HCT116 (cell line): ENCODE results near the gene TAC3. TPM values are rescaled to one million over a fixed set of nuclear protein-coding genes. Genes with fewer than 3 reads are reported as not detected.

Experiments used
- ATAC-seq: fragments of 200-7000 bp; cut with Tn5 transposase; 2 replicates; pipeline ENCODE4 v1.9.1; 2020; ENCODE audit warnings: mild to moderate bottlenecking, moderate library complexity
- BruUV-seq: library from RNA; stranded (reverse); fragments of 400-500 nt; replicated peaks from 2 replicates; lab custom pipeline; 2021; lab: Mats Ljungman, UMichigan
- CTCF ChIA-PET: fragments of 300-600 bp; sonication (Branson Sonifier 250); formaldehyde crosslinking; loops from one replicate; lab custom pipeline; 2021; ENCODE audit warnings: antibody characterized with exemption; lab: Charles Lee
- POLR2A ChIA-PET: fragments of 300-600, 350-600 bp; sonication (Branson Sonifier 250); formaldehyde crosslinking; loops from one replicate; lab custom pipeline; 2021; ENCODE audit warnings: antibody characterized with exemption; lab: Charles Lee
- RAD21 ChIA-PET, 2 experiments: fragments of 300-600 bp; sonication (Branson Sonifier 250); formaldehyde crosslinking; loops; one replicate each; lab custom pipeline; 2023; ENCODE audit warnings: low total read pairs in 2 of 2; ENCODE audit not compliant: uncharacterized antibody in 2 of 2, unreplicated experiment in 2 of 2, low non-redundant PET in 1 of 2; lab: Charles Lee
- DNase-seq: peaks from one replicate; pipeline ENCODE4 v3.0.0-alpha.2; 2010; ENCODE audit warnings: low read depth, low spot score
- H2AFZ ChIP-seq: fragments of 200-600 bp; shearing (Covaris generic), sonication (generic); 2 replicates; pipeline ENCODE4 v1.6.1; 2017; ENCODE audit warnings: low read depth, mixed run types, mixed read lengths, antibody characterized with exemption, low read length; ENCODE audit not compliant: poor library complexity, severe bottlenecking
- H3K27ac ChIP-seq: 2 replicates; pipeline ENCODE4 v1.5.1; 2012; ENCODE audit warnings: low read depth, low read length
- H3K27me3 ChIP-seq: fragments of 200-600 bp; sonication (generic); 2 replicates; pipeline ENCODE4 v1.6.1; 2016; ENCODE audit warnings: mixed run types, low read length, mixed read lengths; ENCODE audit not compliant: insufficient read depth
- H3K36me3 ChIP-seq, 2 experiments: fragments of 200-500 bp in 1 of 2; fragments of 200-600 bp in 1 of 2; sonication (Bioruptor generic) in 1 of 2; sonication (generic) in 1 of 2; 2 replicates each; pipeline versions ENCODE4 v1.5.1 to v1.6.1; 2014 to 2016; ENCODE audit warnings: low read length in 2 of 2, inconsistent platforms in 1 of 2, mixed read lengths in 1 of 2, mixed run types in 1 of 2; ENCODE audit not compliant: insufficient read depth in 2 of 2, control insufficient read depth in 1 of 2
- H3K4me1 ChIP-seq, 2 experiments: fragments of 200-600 bp in 1 of 2; sonication (generic) in 1 of 2; 2 replicates each; pipeline versions ENCODE4 v1.5.1 to v1.6.1; 2012 to 2017; ENCODE audit warnings: low read length in 2 of 2, inconsistent platforms in 1 of 2, mild to moderate bottlenecking in 1 of 2, mixed read lengths in 1 of 2, mixed run types in 1 of 2, moderate library complexity in 1 of 2; ENCODE audit not compliant: insufficient read depth in 2 of 2, control insufficient read depth in 1 of 2
- H3K4me2 ChIP-seq: fragments of 200-600 bp; sonication (generic); 2 replicates; pipeline ENCODE4 v1.6.1; 2017; ENCODE audit warnings: mixed run types, low read length, mixed read lengths
- H3K4me3 ChIP-seq, 2 experiments: fragments of 200-600 bp in 1 of 2; sonication (generic) in 1 of 2; replicated peaks in 1 of 2; 2 replicates each; pipeline ENCODE4 v1.5.1; 2011 to 2016; ENCODE audit warnings: low read length in 2 of 2, control low read depth in 1 of 2, low read depth in 1 of 2, mild to moderate bottlenecking in 1 of 2, mixed read lengths in 1 of 2, mixed run types in 1 of 2
- H3K79me2 ChIP-seq: fragments of 200-600 bp; sonication (generic); 2 replicates; pipeline ENCODE4 v1.6.1; 2017; ENCODE audit warnings: mild to moderate bottlenecking, mixed run types, low read length, moderate library complexity, mixed read lengths; ENCODE audit not compliant: insufficient read depth
- H3K9ac ChIP-seq: fragments of 200-600 bp; sonication (generic); 2 replicates; pipeline ENCODE4 v1.6.1; 2016; ENCODE audit warnings: low read length, mixed read lengths
- H3K9me2 ChIP-seq: fragments of 200-600 bp; sonication (generic), shearing (Covaris generic); 2 replicates; pipeline ENCODE4 v1.6.1; 2017; ENCODE audit warnings: mixed run types, mild to moderate bottlenecking, moderate library complexity; ENCODE audit not compliant: insufficient read depth
- H3K9me3 ChIP-seq, 2 experiments: fragments of 200-500 bp in 1 of 2; fragments of 200-600 bp in 1 of 2; sonication (Bioruptor generic) in 1 of 2; sonication (generic) in 1 of 2; 2 replicates each; pipeline ENCODE4 v1.6.1; 2014 to 2017; ENCODE audit warnings: low read length in 2 of 2, mixed read lengths in 2 of 2, inconsistent platforms in 1 of 2, low read depth in 1 of 2, mild to moderate bottlenecking in 1 of 2, mixed run types in 1 of 2, moderate library complexity in 1 of 2; ENCODE audit not compliant: control insufficient read depth in 1 of 2, insufficient read depth in 1 of 2
- H4K20me1 ChIP-seq: fragments of 200-600 bp; sonication (generic), shearing (Covaris generic); 2 replicates; pipeline ENCODE4 v1.6.1; 2017; ENCODE audit warnings: mixed run types, mild to moderate bottlenecking, moderate library complexity; ENCODE audit not compliant: insufficient read depth
- CBX3 ChIP-seq: IDR thresholded peaks from 2 replicates; pipeline ENCODE4 v1.6.1; 2012; ENCODE audit warnings: low read depth
- CEBPB ChIP-seq: IDR thresholded peaks from 2 replicates; pipeline ENCODE4 v1.6.1; 2012; ENCODE audit warnings: low read depth
- CTCF ChIP-seq, 3 experiments: fragments of 200-600 bp in 1 of 3; sonication (generic) in 1 of 3; IDR thresholded peaks in 2 of 3; conservative IDR thresholded peaks in 1 of 3; 2 replicates each; pipeline ENCODE4 v1.5.1; 2012 to 2017; ENCODE audit warnings: low read depth in 2 of 3, low read length in 2 of 3, antibody characterized with exemption in 1 of 3, borderline replicate concordance in 1 of 3, control low read depth in 1 of 3, mild to moderate bottlenecking in 1 of 3, mixed read lengths in 1 of 3, mixed run types in 1 of 3, moderate library complexity in 1 of 3; ENCODE audit not compliant: insufficient read depth in 1 of 3
- ELF1 ChIP-seq: IDR thresholded peaks from 2 replicates; pipeline ENCODE4 v1.6.1; 2012; ENCODE audit warnings: low read depth, borderline replicate concordance
- EZH2 ChIP-seq: fragments of 200-600 bp; sonication (generic); IDR thresholded peaks from 2 replicates; pipeline ENCODE4 v1.6.1; 2017; ENCODE audit warnings: antibody characterized with exemption, mixed run types
- EZH2phosphoT487 ChIP-seq: fragments of 200-600 bp; IDR thresholded peaks from 2 replicates; pipeline ENCODE4 v1.6.1; 2018; ENCODE audit warnings: antibody characterized with exemption, borderline replicate concordance
- FOSL1 ChIP-seq: IDR thresholded peaks from 2 replicates; pipeline ENCODE4 v1.6.1; 2012; ENCODE audit warnings: low read depth
- MAX ChIP-seq: IDR thresholded peaks from 2 replicates; pipeline ENCODE4 v1.6.1; 2012
- POLR2A ChIP-seq: IDR thresholded peaks from 2 replicates; pipeline ENCODE4 v1.7.0; 2011; ENCODE audit warnings: borderline replicate concordance; ENCODE audit not compliant: insufficient read depth, insufficient read length; ENCODE audit errors: extremely low read depth
- POLR2AphosphoS5 ChIP-seq: IDR thresholded peaks from 2 replicates; pipeline ENCODE4 v1.6.1; 2011; ENCODE audit warnings: mild to moderate bottlenecking, low read depth, low read length, moderate library complexity
- RAD21 ChIP-seq: IDR thresholded peaks from 2 replicates; pipeline ENCODE4 v1.6.1; 2012; ENCODE audit warnings: low read depth, mild to moderate bottlenecking
- SP1 ChIP-seq: IDR thresholded peaks from 2 replicates; pipeline ENCODE4 v1.6.1; 2012; ENCODE audit warnings: low read depth
- YY1 ChIP-seq: IDR thresholded peaks from 2 replicates; pipeline ENCODE4 v1.6.1; 2011; ENCODE audit warnings: low read length, low read depth, moderate library complexity, mild to moderate bottlenecking; ENCODE audit not compliant: insufficient replicate concordance; ENCODE audit errors: extremely low read depth
- ZBTB33 ChIP-seq: IDR thresholded peaks from 2 replicates; pipeline ENCODE4 v1.6.1; 2011; ENCODE audit warnings: mild to moderate bottlenecking, low read length, moderate library complexity; ENCODE audit not compliant: insufficient replicate concordance; ENCODE audit errors: extremely low read depth
- ZNF274 ChIP-seq: fragments of 200-500 bp; sonication (Bioruptor generic); IDR thresholded peaks from 2 replicates; pipeline ENCODE4 v1.6.1; 2014; ENCODE audit warnings: mild to moderate bottlenecking, low read depth, low read length, inconsistent platforms
- intact Hi-C: fragments of 100-400 bp; cut with micrococcal nuclease; formaldehyde crosslinking; loops from 2 replicates; pipeline ENCODE4 v1.10.0; 2022
- total RNA-seq: library from RNA; stranded (reverse); gene quantifications from one replicate; pipeline ENCODE4 v1.2.1, GENCODE V29; 2021; ENCODE audit not compliant: unreplicated experiment

TAC3 gene
- total RNA-seq, 1 experiment from 2014 or later: not detected

GRCh38 chr12:56998981-56999380 is 17.3 kb downstream of the TAC3 start:
- H3K36me3 ChIP-seq: peaks cover 21 to 27% of the 10 kb centered on the region in 2 experiments
- POLR2A ChIA-PET: no interaction called here
- H3K79me2 ChIP-seq: peaks cover 33% of the 10 kb centered on the region
- no peaks in the 10 kb centered on the region for H3K9me3 ChIP-seq
- no peak overlapping the region for H3K4me3 ChIP-seq
- DNase-seq (no peak), ATAC-seq (no peak)
- H3K27ac ChIP-seq: no peak overlapping the region
- no peak overlapping the region for H3K4me2 ChIP-seq
- TF ChIP-seq CEBPB: no peak
- H2AFZ ChIP-seq: no peak overlapping the region
- BruUV-seq: no TSS peak
- H3K9me2 ChIP-seq: no peaks in the 10 kb centered on the region
- RAD21 ChIA-PET: no interaction called here
- intact Hi-C loops: no loop called here
- CTCF ChIA-PET: no interaction called here
- H4K20me1 ChIP-seq: no peaks in the 10 kb centered on the region
- H3K27me3 ChIP-seq: no peaks in the 10 kb centered on the region
- H3K9ac ChIP-seq: no peak overlapping the region
- peaks cover 0 to 6% of the 10 kb centered on the region in 2 experiments; a peak in 3 of 4 replicates for H3K4me1 ChIP-seq

- no TSS peak for BruUV-seq
- ChIA-PET POLR2A (no interaction called here), CTCF (no interaction called here)
- TF ChIP-seq SP1 (no peak), EZH2 (no peak), CEBPB (no peak), EZH2phosphoT487 (no peak), FOSL1 (no peak), POLR2A (no peak), RAD21 (no peak), YY1 (no peak), ELF1 (no peak), ZBTB33 (no peak), CBX3 (no peak), POLR2AphosphoS5 (no peak), CTCF (IDR thresholded peaks at IDR 0.05 in 2 of 3, conservative IDR thresholded peaks at IDR 0.05 in 1 of 3; ENCODE audit: borderline replicate concordance in 1 of 3, insufficient read depth in 1 of 3, low read depth in 2 of 3, low read length in 2 of 3) (no peak), MAX (no peak), ZNF274 (no peak)
Measured at GRCh38 chr12:56998316-56998715, 18.0 kb downstream of the TAC3 start.

More at GRCh38 chr12:56998316-56998715, 18.0 kb downstream of the TAC3 start:
- no peak for DNase-seq
- Histone ChIP-seq H3K9me2 (no peaks in the 10 kb centered on the region), H3K9me3 (no peaks in the 10 kb centered on the region), H3K9ac (no peak overlapping the region), H3K4me3 (no peak overlapping the region), H3K27ac (no peak overlapping the region), H3K36me3 (peaks cover 19 to 21% of the 10 kb centered on the region in 2 experiments), H3K27me3 (no peaks in the 10 kb centered on the region), H3K79me2 (peaks cover 27% of the 10 kb centered on the region), H3K4me1 (peaks cover 0 to 6% of the 10 kb centered on the region in 2 experiments; a peak in 3 of 4 replicates), H2AFZ (no peak overlapping the region), H3K4me2 (no peak overlapping the region), H4K20me1 (no peaks in the 10 kb centered on the region)
- RAD21 ChIA-PET: no interaction called here
- intact Hi-C loops: no loop called here
- no peak for ATAC-seq
